ENCODE measurements around the gene DHX35. TPM values are rescaled to one million over a fixed set of nuclear protein-coding genes. Genes with fewer than 3 reads are reported as not detected.

DHX35 gene
- total and polyA plus RNA-seq, 7 donors: 3.4 to 11.9 (median 5.8) TPM

GRCh38 chr20:39066471-39067242 is 104.5 kb downstream of the DHX35 start:
- TF ChIP-seq CTCF (IDR thresholded peaks at IDR 0.05): no peak
- Histone ChIP-seq H3K4me1 (no peaks in the 10 kb centered on the region), H3K27ac (no peak overlapping the region), H3K27me3 (ENCODE audit: insufficient read depth in 3 of 3, low read length in 2 of 3) (peaks cover 0 to 3% (median 0%) of the 10 kb centered on the region in 3 donors), H3K4me3 (no peak overlapping the region), H3K36me3 (ENCODE audit: insufficient read depth in 1 of 2, low read depth in 1 of 2) (no peaks in the 10 kb centered on the region), H3K9me3 (no peaks in the 10 kb centered on the region)
- 49 to 53% (median 50%) methylated on average over 14 of the region's 14 CpGs for WGBS, 3 donors
- ATAC-seq (no peak), DNase-seq (no peak)
- intact Hi-C loops (cut with DNase I): no loop called here

GRCh38 chr20:39067526-39068216 is 105.5 kb downstream of the DHX35 start:
- TF ChIP-seq CTCF (IDR thresholded peaks at IDR 0.05): no peak
- Histone ChIP-seq H3K4me1 (no peaks in the 10 kb centered on the region), H3K36me3 (ENCODE audit: insufficient read depth in 1 of 2, low read depth in 1 of 2) (no peaks in the 10 kb centered on the region), H3K27me3 (ENCODE audit: insufficient read depth in 3 of 3, low read length in 2 of 3) (peaks cover 0 to 5% (median 3%) of the 10 kb centered on the region in 3 donors), H3K27ac (no peak overlapping the region), H3K9me3 (no peaks in the 10 kb centered on the region), H3K4me3 (no peak overlapping the region)
- ATAC-seq (no peak), DNase-seq (no peak)
- WGBS, 3 donors: 72 to 85% (median 77%) methylated on average over 5 of the region's 5 CpGs
- intact Hi-C loops (cut with DNase I): no loop called here

GRCh38 chr20:39069976-39070375 is 107.8 kb downstream of the DHX35 start:
- intact Hi-C loops (cut with DNase I): no loop called here
- no peak for DNase-seq
- Histone ChIP-seq H3K36me3 (ENCODE audit: insufficient read depth in 1 of 2, low read depth in 1 of 2) (no peaks in the 10 kb centered on the region), H3K27ac (no peak overlapping the region), H3K4me1 (no peaks in the 10 kb centered on the region), H3K27me3 (ENCODE audit: insufficient read depth in 3 of 3, low read length in 2 of 3) (peaks cover 0 to 5% (median 3%) of the 10 kb centered on the region in 3 donors), H3K9me3 (no peaks in the 10 kb centered on the region), H3K4me3 (no peak overlapping the region)
- no peak for ATAC-seq
- WGBS, 3 donors: 53 to 66% (median 55%) methylated on average over 6 of the region's 6 CpGs
- no peak for TF ChIP-seq CTCF (IDR thresholded peaks at IDR 0.05)

- ATAC-seq: no peak
- 59 to 69% (median 60%) methylated on average over 7 of the region's 7 CpGs for WGBS, 3 donors
- intact Hi-C loops (cut with DNase I): no loop called here
- Histone ChIP-seq H3K27me3 (ENCODE audit: insufficient read depth in 3 of 3, low read length in 2 of 3) (peaks cover 0 to 5% (median 3%) of the 10 kb centered on the region in 3 donors), H3K36me3 (ENCODE audit: insufficient read depth in 1 of 2, low read depth in 1 of 2) (no peaks in the 10 kb centered on the region), H3K4me1 (no peaks in the 10 kb centered on the region), H3K27ac (no peak overlapping the region), H3K9me3 (no peaks in the 10 kb centered on the region), H3K4me3 (no peak overlapping the region)
- no peak for TF ChIP-seq CTCF (IDR thresholded peaks at IDR 0.05)
- no peak for DNase-seq
Observed at GRCh38 chr20:39070484-39071231, 108.5 kb downstream of the DHX35 start.
